ENCODE data around the gene DPEP3.
A peak's percentile ranks its signal among the peaks of the same experiment; 100 is the strongest.
"Not testable (repeated sequence)": the region's sequence is repeated elsewhere in the genome, so short reads cannot be mapped to it uniquely, and the experiment has no call there.

Gene DPEP3

DNA sequence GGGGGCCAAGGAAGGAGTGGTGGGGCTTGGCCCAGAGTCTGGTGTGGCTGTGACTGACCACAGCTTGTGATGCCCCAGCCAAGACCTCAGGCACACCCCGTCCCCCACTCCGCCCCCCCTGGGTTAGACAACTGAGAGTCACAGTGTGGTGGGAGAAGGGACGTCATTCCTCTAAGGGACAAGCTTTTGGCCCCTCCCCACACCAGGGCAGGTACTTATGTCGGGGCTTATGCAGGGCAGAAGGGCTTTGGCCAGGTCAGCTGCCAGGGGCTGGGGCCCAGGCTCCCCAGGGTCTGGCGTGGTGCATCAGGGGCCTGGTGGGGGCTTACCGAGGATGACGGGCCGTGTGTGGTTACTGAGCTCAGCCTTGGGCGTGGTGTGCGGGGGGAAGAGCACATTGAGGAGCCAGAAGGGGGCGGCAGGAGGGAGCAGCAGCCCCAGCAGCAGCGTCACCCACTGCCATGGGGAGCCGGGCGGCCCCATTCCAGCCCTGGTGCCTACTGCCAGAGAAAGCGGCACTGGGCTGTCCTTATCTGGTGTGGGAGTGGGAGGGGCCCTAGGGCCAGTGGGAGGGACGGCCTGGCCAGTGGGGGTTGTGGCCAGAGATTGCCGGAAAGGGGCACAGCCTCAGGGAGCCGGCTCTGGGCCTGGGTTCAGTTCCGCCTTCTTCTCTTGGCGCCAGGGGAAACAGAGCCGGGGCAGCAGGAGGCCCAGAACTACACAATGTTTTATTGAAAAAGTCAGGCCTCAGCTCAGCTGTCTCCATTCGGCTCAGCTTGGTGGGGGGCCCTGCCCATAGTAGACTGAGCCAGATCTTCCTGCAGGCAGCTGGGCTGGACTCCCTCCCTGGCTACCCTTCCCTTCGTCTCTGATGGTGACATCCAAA lies 36.4 kb downstream of the DPEP3 start, which contains the start of gene LCAT:
Gene LCAT, minus strand, starts transcription at position 502 of the 886 bp plus-strand sequence. Its CDS starts 19 bp downstream, at position 483.
- no peak for DNase-seq

DNA sequence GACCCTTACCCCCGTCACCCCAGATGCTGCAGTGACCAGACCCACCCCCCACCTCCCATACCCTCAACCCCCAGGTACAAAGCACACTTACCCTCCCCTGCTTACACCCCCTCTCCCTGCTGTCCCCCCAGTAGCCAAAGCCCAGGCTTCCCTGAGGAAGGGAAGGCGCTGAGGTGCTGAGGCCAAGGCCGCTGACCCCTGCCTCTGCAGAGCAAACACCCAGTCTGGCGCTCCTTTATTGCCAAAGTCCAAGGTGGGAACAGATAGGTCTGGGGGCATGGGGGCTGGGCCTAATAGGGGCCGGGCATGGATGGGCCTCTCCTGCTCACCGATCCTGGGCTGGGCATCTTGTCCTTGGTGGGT lies 37.1 kb downstream of the DPEP3 start:
- DNase-seq = no peak

DNA sequence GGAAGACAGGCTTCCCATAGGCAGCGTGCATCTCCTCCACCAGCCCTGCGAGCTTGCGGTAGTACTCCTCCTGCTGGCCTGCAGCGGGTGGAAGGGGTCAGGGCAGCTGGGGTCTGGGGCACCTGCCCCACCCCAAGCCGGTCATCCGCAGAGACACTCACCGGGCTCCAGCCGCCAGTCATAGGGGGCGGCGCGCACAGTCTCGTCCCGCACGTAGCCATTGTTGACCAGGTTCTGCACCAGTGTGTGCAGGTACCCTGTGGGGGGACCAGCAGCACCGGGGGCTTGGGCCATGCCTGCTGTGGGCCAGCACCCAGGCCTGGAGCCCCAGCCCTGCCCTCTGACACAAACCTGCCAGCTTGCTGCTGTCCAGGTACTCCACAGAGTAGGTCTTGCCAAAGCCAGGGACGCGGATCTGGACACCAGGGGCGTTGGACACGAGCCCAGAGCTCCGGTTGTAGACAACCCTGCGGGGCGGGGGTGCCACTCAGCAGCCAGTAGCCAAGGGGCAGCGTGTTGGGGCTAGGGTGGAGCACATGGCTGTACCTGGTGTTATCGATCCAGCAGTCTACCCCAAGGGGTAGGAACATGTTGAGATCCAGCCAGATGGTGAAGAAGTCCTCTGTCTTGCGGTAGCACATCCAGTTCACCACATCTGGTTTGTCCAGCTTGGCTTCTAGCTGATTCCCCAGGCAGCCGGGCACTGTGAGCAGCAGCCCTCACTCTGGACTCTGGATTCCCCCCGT lies 37.6 kb downstream of the DPEP3 start:
- no peak for DNase-seq

DNA sequence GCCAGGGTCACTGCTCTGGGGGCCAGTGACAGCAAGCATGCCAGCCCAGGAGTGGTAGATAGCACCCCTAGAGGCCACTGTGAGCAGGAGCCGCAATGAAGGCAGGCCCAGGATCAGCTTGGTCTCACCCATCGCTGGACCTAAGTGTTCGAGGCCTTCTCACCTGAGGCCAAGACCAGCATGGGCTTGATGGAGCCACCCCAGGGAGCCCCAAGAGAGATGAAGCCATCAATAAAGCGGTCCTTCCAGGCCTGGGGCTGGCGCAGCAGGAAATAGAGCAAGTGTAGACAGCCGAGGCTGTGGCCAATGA lies 38.1 kb downstream of the DPEP3 start:
- peak; percentile 60 to 65 for DNase-seq

DNA sequence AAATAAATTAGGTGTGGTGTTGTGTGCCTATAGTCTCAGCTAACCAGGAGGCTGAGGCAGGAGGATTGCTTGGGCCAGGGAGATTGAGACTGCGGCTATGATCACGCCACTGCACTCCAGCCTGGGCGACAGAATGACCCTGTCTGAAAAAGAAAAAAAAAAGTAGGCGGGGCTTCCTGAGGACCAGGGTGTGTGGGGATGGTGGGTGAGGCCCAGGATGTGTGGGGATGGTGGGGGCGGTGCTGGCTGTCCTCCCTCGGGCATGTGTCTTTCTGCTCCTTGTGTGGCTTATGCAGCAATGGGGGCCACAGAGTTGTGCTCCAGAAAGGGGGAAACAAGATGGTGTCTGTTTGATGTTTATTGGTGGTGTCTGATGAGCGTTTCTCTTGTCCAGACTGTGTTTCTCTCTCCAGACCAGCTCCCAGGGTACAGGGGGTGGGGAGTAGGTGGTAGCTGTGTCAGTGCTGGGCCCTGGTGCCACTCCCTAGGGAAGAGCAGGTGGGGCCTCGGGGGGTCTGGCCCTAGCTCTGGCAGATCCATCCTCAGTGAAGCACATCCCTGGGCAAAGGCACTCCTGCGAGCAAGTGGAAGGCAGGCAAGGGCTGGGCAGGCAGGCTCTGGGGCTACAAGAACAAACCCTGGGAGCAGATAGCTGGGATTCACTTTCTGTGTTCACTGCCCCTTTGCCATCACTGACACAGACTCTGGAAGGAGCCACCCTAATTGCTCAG lies 38.7 kb downstream of the DPEP3 start:
- DNase-seq = no peak

DNA sequence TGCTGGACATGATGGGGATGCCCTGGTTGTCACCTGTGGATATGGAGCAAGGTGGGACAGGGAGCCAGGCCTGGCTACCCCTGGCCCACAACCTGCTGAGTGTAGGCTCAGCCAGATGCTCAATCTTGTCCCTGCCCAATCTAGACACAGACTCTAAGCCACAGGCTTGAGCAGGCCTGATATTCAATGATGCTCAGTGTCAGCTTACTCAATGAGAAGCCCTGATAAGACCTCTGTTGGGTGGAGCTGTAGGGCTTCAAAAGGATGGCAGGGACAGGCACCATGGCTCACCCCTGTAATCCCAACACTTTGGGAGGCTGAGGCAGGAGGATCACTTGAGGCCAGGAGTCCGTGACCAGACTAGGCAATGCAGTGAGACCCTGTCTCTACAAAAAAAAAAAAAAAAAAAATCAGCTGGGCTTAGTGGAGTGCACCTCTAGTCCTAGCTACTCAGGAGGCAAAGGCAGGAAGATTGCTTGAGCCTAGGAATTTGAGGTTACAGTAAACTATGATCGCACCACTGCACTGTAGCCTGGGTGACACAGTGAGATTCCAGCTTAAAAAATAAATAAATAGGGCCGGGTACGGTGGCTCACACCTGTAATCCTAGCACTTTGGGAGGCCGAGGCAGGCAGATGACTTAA lies 39.7 kb downstream of the DPEP3 start:
- DNase-seq = no peak

DNA sequence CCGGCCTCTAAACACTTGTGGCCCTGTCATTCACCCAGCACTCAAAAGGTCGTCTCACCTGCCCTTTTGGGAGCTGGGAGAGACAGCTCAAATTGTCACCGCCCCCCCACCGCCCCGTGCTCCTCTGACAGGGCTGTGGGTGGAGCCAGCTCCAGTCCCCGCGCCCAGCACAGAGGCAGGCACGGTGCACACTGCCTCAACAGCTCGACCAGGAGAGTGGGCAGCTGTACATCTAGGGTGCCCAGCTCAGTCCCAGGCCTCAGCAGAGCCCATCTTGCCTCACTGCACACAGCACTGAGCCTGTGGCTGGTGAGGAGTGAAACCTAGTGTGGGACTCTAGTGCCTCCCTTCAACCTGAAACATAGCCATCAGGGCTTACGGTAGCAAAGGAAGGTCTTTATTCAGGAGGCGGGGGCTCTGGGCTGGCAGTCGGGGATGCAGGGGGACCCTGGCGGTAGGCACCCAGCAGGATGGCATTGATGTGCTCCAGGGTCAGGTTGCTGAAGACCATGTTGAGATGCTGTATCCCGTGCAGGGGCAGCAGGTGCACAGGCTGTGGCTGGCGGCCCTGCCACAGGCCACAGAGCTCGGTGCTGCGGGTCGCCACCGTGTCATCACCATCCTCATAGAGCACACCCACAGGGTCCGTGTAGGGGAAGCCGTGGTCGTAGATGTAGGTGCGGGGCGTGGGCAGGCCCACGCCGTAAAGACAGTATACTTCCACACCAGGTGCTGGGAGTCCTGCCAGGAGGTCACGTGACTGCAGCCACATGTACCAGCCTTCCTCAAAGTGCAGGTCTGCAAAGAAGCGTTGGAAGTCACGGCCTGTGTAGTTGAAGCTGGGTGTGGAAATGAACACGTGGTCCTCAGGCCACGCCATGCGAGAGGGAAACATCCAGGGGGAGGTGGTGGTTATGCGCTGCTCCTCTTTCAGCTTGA lies 40.5 kb downstream of the DPEP3 start:
- peak; percentile 64 to 66 for DNase-seq

DNA sequence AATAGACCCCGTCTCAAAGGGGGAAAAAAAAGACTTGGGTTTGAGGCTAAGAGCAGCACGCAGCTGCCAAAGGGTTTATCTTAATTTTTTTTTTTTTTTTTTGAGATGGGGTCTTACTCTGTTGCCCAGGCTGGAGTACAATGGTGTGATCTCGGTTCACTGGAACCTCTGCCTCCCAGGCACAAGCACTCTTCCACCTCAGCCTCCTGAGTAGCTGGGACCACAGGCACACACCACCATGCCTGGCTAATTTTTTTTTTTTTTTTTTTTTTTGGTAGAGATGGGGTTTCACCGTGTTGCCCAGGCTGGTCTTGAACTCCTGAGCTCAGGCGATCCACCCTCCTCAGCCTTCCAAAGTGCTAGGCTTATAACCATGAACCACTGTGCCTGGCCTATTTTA lies 42.6 kb downstream of the DPEP3 start:
- not testable (repeated sequence) for DNase-seq

DNA sequence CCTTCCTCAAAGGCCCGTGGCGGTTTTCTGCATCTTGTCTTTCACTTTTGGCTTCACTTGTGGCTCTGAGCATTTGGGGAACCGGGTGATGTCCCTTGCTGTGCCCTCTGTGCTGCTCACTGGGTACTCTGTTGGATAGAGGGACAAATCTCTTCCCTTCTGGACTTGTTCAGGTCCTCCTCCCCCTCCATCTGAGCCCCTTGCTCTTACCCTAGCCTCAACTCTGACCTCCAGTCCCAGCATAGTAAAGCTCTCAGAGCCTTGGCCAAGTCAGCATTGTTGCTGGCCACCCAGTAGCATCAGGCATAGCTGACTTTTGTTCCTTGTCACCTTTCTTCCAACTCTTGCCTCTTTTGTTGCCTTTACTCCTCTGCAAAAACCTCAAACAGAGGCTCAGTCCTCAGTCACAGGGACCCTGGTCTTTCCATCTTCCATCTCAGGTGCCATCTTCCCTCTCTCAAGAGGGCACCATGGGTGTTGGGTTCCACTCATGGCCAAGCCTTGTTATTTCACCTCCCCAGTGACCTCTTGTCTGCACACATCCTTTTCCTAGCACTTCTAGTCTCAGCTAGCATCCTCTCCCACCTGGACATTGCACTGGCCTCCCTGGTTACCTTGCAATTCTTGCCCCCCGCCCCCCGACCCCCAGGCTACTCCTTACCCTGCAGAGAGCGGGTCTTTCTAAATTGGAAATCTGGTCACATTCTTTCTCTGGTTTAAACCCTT lies 43.3 kb downstream of the DPEP3 start:
- DNase-seq = no peak

DNA sequence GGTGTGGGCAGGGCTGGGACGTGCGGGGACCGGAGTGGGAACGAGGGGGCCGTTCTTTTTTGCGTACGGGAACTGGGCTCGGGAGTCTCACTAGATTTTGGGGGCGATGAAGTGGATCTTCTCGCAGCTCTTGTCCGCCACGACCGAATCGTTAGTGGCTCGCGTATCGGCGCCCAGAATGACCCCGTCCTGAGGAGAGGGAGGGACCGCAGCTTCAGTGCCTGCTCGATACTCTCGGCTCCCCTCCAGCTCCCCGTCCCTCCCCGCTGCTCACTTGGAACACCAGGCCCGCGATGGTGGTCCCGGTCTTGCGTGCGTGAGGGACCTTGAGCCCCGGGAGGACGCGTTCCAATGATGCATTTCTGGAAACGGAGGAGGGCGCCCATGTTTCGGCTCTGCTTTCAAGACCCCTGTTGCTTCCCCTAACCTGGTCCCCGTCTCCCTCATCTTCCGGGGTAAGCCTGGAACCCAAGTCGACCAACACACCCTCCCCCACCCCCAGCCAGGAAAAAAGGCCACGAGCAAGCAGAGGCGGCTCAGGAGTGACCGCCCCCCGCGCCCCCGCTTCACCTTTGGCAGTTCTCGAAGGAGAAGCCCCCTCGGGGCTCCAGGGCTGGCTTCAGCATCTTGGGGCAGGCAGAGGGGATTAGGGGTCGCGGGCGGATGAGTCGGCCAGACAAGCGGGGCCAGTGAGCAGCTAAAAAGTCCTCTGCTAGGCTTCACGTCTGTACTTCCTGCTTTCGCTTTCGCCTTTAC lies 44.0 kb downstream of the DPEP3 start, which contains the start of gene PSMB10:
Gene PSMB10, minus strand, starts transcription at position 727 of the 756 bp plus-strand sequence. Its CDS starts 101 bp downstream, at position 626.
- peak; percentile 85 for DNase-seq

DNA sequence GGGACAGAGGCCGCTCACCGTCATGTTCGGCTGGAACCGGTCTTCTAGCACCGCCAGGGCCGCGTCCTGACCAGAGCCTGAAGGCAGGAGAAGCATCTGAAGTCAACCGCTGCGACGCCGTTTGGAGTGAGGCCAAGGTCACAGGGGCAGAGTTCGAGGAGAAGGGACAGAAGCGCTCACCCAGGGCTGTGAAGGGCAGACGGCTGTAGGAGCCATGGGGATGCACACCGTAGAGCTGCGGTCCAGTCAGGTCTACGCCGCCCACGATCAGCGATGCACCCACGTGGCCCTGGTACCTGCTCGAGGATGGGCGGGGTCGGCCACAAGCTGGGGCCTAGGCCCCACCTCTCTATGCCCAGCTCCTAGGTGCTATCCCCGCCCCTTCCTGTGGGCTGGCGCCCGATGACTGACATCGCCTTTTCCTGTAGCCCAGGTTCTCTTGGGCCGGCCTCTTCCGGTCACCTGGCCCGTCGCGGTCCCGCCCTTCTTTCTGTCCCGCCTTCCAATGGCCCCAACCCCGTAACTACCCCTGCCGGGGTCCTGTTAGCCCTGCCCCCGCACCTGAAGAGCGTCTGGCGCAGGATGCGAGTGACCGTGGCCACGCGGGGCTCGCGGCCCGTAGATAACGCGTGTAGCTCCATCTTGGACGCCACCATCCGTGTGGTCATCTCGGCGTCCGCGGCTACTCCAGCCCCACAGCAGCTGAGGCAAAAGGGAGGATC lies 44.7 kb downstream of the DPEP3 start:
- DNase-seq = peak; percentile 96 to 97

DNA sequence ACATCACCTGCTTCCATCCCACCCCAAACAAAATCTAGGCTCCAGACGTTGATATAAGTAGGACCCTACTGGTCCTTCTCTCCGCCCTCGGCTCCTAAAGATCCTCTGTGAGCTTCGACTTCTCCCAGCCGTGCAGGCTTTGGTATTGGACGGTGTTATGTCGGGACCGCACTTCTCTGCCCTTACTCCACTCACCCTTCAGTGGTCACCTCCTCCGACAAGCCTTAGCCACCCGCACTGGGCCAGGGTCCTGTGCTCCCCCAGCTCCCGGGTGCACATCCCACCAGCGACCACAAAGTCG lies 45.2 kb downstream of the DPEP3 start:
- DNase-seq = no peak

DNA sequence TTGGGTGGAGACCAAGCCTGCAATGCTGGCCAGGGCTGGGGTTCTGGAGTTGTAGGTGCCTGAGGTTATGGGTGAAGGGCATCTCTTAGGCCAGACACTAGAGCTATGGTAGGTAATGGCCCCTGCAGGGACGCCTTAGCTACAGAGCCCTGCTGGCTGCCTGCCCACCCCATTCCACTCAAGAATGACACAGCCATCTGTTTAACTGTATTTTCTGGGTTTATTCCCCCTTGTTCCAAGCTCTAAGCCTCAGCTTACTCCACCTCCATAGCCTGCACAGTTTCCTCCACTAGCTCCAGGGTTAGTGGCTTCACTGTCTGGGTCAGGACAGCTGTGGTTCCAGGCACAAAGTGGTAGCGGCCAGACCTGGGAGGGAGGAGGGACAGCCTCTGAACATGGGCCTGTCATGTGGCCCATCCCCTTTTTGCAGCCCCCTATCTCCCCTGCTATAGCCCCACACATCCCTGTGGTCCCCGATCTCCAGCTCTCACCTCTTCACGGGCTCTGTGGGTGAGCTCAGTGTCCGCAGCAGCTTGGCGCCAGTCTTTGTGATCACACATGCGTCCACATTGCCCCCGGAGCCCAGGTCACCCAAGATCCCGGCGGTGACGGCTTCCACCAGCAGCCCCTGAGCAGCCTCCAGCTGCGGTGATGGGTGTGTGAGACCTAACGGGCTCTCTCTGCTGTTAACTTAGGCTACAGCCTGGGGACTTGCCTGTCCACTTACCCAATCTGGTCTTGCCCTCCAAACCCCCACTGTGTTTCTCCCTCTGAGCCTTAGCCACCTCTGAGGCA lies 45.8 kb downstream of the DPEP3 start:
- no peak for DNase-seq

DNA sequence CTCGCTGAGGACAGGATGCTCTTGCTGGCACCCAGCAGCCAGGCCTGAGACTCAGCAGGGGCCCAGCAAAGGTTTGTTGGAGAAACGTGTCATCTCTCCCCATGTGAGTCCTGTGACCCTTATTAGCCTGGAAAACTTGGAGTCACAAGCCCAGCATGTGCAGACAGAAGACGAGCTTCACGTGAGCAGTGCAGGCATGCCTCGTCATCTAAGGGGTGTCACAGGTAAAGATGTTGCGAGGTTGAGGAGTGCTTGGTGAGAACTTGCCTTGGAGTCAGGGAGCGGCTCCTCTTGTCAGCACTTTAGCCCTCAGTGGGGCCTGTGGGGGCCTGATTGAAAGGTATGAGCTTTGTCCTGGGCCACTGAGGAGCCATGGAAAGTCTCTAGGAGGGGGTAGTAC lies 46.5 kb downstream of the DPEP3 start:
- no peak for DNase-seq

DNA sequence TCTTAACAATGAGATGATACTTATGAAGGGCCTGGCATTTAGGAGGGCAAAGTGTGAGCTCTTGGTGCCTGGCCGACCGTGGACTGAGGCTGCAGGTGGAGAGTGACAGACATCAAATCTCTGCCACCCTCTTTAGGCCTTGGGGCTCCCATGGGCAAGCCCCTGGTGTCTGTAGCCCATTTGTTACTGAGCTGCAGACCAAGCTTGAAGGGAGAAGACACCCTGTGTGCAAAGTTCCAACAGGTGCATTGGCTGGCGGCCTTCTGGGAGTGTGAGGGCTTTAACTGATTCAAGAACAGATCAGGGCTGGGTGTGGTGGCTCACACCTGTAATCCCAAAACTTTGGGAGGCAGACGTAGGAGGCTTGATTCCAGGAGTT lies 47.8 kb downstream of the DPEP3 start:
- DNase-seq = no peak

DNA sequence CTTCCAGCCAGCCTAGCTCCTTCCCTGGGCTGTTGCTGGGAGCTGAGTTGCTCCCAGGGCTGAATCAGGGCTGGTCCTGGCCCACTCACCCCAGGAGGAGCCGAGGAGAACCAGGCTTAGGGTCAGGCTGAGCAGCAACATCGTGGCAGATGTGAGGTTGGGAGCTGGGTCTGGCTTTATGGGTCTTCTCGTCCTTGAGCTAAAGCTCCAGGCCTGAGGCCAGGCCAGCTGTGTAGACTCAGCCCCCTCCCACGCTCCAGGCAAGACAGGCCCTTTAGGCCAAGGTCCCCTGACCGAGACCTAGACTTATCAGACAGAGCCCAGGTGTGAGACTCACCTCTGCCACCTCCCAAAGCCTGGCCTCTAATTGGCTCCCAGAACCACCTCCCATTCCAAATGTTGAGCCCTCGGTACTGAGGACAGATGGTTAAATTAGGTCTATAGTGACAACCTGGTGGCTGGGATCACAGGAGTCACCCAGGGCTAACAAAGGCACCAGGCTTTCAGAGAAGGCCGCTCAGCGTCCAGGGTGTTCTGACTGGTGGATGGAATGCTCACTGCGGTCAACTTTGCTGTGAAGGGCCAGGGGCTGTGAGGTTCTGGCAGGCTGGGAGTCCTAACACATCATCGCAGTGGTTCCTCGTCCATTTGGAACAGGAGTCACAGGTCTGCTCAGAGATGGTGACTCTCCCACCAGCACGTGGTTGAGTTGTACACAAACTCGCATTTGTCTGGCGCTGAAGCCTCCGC lies 48.4 kb downstream of the DPEP3 start, which contains the start of gene CTRL:
Gene CTRL, minus strand, starts transcription at position 151 of the 750 bp plus-strand sequence. Its CDS starts 10 bp downstream, at position 141.
- no peak for DNase-seq

DNA sequence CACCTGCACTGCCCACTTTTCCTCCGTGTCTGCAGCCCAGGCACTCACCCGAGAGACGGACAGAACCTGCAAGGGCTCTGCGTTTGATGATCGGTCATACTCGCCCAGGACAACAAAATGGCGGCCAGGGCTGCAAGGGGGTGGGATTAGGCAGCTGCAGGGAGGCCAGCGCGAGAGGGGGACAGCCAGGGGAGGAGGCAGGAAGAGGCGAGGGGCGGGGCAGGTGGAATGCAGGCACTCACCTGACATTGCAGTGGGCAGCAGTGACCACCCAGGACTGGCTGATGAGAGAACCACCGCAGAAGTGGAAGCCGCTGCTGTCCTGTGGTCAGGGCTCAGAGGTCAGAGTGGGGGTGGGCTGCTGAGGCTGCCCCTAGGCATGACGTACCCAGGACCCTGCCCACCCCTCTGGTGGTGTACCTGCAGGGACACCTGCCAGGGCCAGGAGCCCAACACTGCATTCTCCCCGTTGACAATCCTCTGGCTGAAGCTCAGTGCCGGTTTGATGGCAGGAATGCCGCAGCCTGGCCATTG lies 49.6 kb downstream of the DPEP3 start:
- no peak for DNase-seq

DNA sequence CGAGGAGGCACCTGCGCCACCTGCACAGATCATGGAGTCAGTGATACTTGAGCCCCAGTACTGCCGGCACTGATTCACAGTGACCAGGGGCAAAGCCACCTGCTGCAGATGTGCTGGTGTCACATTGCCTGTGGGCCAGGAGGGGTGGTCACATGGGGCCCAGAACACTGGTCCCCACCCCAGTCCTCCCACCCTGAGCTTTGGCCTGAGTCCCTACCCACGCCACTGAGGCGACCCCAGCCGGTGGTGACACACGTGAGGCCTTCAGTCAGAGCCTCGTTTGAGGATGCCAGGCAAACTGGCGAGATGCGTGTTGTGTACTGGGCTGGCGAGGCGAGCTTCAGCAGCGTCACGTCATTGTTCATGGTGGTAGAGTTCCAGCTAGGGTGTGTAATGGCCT lies 50.1 kb downstream of the DPEP3 start:
- no peak for DNase-seq
